Measurements from ENCODE around the gene FA2H.
"Not testable (repeated sequence)": the region's sequence is repeated elsewhere in the genome, so short reads cannot be mapped to it uniquely, and the experiment has no call there.

The FA2H gene

GRCh38 chr16:74793571-74793970 is 19.0 kb upstream of the FA2H start:
- no peak for ATAC-seq
- TF ChIP-seq ZFP30 (CRISPR knock-in tag; IDR thresholded peaks at IDR 0.05): no peak
- TF ChIP-seq ZNF565 (CRISPR knock-in tag; conservative IDR thresholded peaks at IDR 0.05; ENCODE audit: low read depth): no peak
- TF ChIP-seq ISL1 (CRISPR knock-in tag; IDR thresholded peaks at IDR 0.05): no peak

DNA sequence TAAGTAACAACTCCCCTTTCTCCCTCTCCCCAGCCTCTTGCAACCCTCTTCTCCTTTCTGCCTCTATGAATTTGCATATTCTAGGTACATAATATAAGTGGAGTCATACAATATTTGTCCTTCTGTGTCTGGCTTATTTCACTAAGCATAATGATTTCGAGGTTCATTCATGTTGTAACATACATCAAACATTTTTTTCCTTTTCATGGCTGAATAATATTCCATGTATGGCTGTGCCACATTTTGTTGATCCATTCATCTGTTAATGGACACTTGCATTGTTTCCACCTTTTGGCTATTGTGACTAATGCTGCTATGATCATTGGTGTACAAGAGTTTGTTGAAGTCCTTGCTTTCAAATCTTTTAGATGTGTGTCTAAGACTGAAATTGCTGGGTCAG is 17.6 kb upstream of the FA2H start:
- TF ChIP-seq ZNF70 (CRISPR knock-in tag; IDR thresholded peaks at IDR 0.05): no peak
- TF ChIP-seq PPARA (CRISPR knock-in tag; IDR thresholded peaks at IDR 0.05; ENCODE audit: borderline replicate concordance): no peak
- no peak for TF ChIP-seq GLIS3 (CRISPR knock-in tag; IDR thresholded peaks at IDR 0.05)
- TF ChIP-seq ZFP3 (CRISPR knock-in tag; IDR thresholded peaks at IDR 0.05): no peak
- TF ChIP-seq, protein P1, sequence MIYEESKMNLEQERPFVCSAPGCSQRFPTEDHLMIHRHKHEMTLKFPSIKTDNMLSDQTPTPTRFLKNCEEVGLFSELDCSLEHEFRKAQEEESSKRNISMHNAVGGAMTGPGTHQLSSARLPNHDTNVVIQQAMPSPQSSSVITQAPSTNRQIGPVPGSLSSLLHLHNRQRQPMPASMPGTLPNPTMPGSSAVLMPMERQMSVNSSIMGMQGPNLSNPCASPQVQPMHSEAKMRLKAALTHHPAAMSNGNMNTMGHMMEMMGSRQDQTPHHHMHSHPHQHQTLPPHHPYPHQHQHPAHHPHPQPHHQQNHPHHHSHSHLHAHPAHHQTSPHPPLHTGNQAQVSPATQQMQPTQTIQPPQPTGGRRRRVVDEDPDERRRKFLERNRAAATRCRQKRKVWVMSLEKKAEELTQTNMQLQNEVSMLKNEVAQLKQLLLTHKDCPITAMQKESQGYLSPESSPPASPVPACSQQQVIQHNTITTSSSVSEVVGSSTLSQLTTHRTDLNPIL (CRISPR knock-in tag; IDR thresholded peaks at IDR 0.05; ENCODE audit: low read depth): no peak
- no peak for TF ChIP-seq ESRRG (CRISPR knock-in tag; IDR thresholded peaks at IDR 0.05)
- no peak for TF ChIP-seq ZNF565 (CRISPR knock-in tag; conservative IDR thresholded peaks at IDR 0.05; ENCODE audit: low read depth)
- no peak for TF ChIP-seq TCF4 (CRISPR knock-in tag; IDR thresholded peaks at IDR 0.05; ENCODE audit: borderline replicate concordance)
- no peak for TF ChIP-seq SNAI2 (CRISPR knock-in tag; IDR thresholded peaks at IDR 0.05)
- no peak for TF ChIP-seq CSDC2 (CRISPR knock-in tag; IDR thresholded peaks at IDR 0.05)
- TF ChIP-seq ARNTL (CRISPR knock-in tag; IDR thresholded peaks at IDR 0.05; ENCODE audit: borderline replicate concordance, low read depth): no peak
- TF ChIP-seq ISL1 (CRISPR knock-in tag; IDR thresholded peaks at IDR 0.05): no peak
- TF ChIP-seq TOX (CRISPR knock-in tag; IDR thresholded peaks at IDR 0.05; ENCODE audit: borderline replicate concordance): no peak
- no peak for TF ChIP-seq BACH2 (CRISPR knock-in tag; IDR thresholded peaks at IDR 0.05; ENCODE audit: borderline replicate concordance)
- TF ChIP-seq CSRNP3 (CRISPR knock-in tag; IDR thresholded peaks at IDR 0.05): no peak
- TF ChIP-seq RARB (CRISPR knock-in tag; IDR thresholded peaks at IDR 0.05): no peak
- TF ChIP-seq ZFP30 (CRISPR knock-in tag; IDR thresholded peaks at IDR 0.05): no peak
- TF ChIP-seq ZNF8 (CRISPR knock-in tag; IDR thresholded peaks at IDR 0.05): no peak
- TF ChIP-seq, protein P2, sequence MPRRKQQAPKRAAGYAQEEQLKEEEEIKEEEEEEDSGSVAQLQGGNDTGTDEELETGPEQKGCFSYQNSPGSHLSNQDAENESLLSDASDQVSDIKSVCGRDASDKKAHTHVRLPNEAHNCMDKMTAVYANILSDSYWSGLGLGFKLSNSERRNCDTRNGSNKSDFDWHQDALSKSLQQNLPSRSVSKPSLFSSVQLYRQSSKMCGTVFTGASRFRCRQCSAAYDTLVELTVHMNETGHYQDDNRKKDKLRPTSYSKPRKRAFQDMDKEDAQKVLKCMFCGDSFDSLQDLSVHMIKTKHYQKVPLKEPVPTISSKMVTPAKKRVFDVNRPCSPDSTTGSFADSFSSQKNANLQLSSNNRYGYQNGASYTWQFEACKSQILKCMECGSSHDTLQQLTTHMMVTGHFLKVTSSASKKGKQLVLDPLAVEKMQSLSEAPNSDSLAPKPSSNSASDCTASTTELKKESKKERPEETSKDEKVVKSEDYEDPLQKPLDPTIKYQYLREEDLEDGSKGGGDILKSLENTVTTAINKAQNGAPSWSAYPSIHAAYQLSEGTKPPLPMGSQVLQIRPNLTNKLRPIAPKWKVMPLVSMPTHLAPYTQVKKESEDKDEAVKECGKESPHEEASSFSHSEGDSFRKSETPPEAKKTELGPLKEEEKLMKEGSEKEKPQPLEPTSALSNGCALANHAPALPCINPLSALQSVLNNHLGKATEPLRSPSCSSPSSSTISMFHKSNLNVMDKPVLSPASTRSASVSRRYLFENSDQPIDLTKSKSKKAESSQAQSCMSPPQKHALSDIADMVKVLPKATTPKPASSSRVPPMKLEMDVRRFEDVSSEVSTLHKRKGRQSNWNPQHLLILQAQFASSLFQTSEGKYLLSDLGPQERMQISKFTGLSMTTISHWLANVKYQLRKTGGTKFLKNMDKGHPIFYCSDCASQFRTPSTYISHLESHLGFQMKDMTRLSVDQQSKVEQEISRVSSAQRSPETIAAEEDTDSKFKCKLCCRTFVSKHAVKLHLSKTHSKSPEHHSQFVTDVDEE (CRISPR knock-in tag; IDR thresholded peaks at IDR 0.05): no peak
- no peak for ATAC-seq

GRCh38 chr16:74791749-74792148 is 17.1 kb upstream of the FA2H start:
- not testable (repeated sequence) for ATAC-seq

GRCh38 chr16:74788108-74788507 is 13.5 kb upstream of the FA2H start:
- ATAC-seq: no peak
- TF ChIP-seq SNAI2 (CRISPR knock-in tag; IDR thresholded peaks at IDR 0.05) (no peak), BACH2 (CRISPR knock-in tag; IDR thresholded peaks at IDR 0.05; ENCODE audit: borderline replicate concordance) (no peak), ZFP30 (CRISPR knock-in tag; IDR thresholded peaks at IDR 0.05) (no peak), ESRRG (CRISPR knock-in tag; IDR thresholded peaks at IDR 0.05) (no peak), GLIS3 (CRISPR knock-in tag; IDR thresholded peaks at IDR 0.05) (no peak), TCF4 (CRISPR knock-in tag; IDR thresholded peaks at IDR 0.05; ENCODE audit: borderline replicate concordance) (no peak), ISL1 (CRISPR knock-in tag; IDR thresholded peaks at IDR 0.05) (no peak), ZFP3 (CRISPR knock-in tag; IDR thresholded peaks at IDR 0.05) (no peak), ZNF8 (CRISPR knock-in tag; IDR thresholded peaks at IDR 0.05) (no peak), ZNF565 (CRISPR knock-in tag; conservative IDR thresholded peaks at IDR 0.05; ENCODE audit: low read depth) (no peak), ZNF70 (CRISPR knock-in tag; IDR thresholded peaks at IDR 0.05) (no peak), ARNTL (CRISPR knock-in tag; IDR thresholded peaks at IDR 0.05; ENCODE audit: borderline replicate concordance, low read depth) (no peak), ZC3H10 (CRISPR knock-in tag; IDR thresholded peaks at IDR 0.05) (no peak), CSRNP3 (CRISPR knock-in tag; IDR thresholded peaks at IDR 0.05) (no peak), PPARA (CRISPR knock-in tag; IDR thresholded peaks at IDR 0.05; ENCODE audit: borderline replicate concordance) (no peak)
- TF ChIP-seq, protein P3, sequence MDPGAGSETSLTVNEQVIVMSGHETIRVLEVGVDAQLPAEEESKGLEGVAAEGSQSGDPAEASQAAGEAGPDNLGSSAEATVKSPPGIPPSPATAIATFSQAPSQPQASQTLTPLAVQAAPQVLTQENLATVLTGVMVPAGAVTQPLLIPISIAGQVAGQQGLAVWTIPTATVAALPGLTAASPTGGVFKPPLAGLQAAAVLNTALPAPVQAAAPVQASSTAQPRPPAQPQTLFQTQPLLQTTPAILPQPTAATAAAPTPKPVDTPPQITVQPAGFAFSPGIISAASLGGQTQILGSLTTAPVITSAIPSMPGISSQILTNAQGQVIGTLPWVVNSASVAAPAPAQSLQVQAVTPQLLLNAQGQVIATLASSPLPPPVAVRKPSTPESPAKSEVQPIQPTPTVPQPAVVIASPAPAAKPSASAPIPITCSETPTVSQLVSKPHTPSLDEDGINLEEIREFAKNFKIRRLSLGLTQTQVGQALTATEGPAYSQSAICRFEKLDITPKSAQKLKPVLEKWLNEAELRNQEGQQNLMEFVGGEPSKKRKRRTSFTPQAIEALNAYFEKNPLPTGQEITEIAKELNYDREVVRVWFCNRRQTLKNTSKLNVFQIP (CRISPR knock-in tag; IDR thresholded peaks at IDR 0.05; ENCODE audit: borderline replicate concordance, low read depth): no peak
- TF ChIP-seq, protein P1 (CRISPR knock-in tag; IDR thresholded peaks at IDR 0.05; ENCODE audit: low read depth): no peak
- TF ChIP-seq, protein P4, sequence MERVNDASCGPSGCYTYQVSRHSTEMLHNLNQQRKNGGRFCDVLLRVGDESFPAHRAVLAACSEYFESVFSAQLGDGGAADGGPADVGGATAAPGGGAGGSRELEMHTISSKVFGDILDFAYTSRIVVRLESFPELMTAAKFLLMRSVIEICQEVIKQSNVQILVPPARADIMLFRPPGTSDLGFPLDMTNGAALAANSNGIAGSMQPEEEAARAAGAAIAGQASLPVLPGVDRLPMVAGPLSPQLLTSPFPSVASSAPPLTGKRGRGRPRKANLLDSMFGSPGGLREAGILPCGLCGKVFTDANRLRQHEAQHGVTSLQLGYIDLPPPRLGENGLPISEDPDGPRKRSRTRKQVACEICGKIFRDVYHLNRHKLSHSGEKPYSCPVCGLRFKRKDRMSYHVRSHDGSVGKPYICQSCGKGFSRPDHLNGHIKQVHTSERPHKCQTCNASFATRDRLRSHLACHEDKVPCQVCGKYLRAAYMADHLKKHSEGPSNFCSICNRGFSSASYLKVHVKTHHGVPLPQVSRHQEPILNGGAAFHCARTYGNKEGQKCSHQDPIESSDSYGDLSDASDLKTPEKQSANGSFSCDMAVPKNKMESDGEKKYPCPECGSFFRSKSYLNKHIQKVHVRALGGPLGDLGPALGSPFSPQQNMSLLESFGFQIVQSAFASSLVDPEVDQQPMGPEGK (CRISPR knock-in tag; IDR thresholded peaks at IDR 0.05; ENCODE audit: borderline replicate concordance): no peak

Measured in SK-N-SH treated with all-trans-retinoic acid at 6 μM for 48 hours (cell line).